ENCODE data around the gene HBZ.
A peak's percentile ranks its signal among the peaks of the same experiment; 100 is the strongest.
"Not testable (repeated sequence)": the region's sequence is repeated elsewhere in the genome, so short reads cannot be mapped to it uniquely, and the experiment has no call there.

HBZ gene

GRCh38 chr16:175011-175949 is 22.8 kb downstream of the HBZ start:
- peaks cover 89 to 93% (median 91%) of the 10 kb centered on the region in 11 experiments for H3K27me3 ChIP-seq
- no peak for TF ChIP-seq Cebpa-rat (IDR thresholded peaks at IDR 0.05)

DNA sequence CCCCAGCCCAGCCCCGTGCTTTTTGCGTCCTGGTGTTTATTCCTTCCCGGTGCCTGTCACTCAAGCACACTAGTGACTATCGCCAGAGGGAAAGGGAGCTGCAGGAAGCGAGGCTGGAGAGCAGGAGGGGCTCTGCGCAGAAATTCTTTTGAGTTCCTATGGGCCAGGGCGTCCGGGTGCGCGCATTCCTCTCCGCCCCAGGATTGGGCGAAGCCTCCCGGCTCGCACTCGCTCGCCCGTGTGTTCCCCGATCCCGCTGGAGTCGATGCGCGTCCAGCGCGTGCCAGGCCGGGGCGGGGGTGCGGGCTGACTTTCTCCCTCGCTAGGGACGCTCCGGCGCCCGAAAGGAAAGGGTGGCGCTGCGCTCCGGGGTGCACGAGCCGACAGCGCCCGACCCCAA is 23.6 kb downstream of the HBZ start:
- not testable (repeated sequence) for H3K9ac ChIP-seq; H3K9me3 ChIP-seq (replicated peaks in 1 of 11); H3K36me3 ChIP-seq; H3K4me2 ChIP-seq; H3K27ac ChIP-seq; H3K4me3 ChIP-seq
- Histone ChIP-seq H4K20me1 (peaks cover 0 to 58% (median 41%) of the 10 kb centered on the region in 11 experiments; a peak in 18 of 22 replicates), H3K4me1 (peaks cover 3 to 18% (median 10%) of the 10 kb centered on the region in 10 experiments; a peak in 18 of 20 replicates), H3K27me3 (peaks cover 89 to 93% (median 91%) of the 10 kb centered on the region in 11 experiments)

More at GRCh38 chr16:175011-175949, 22.8 kb downstream of the HBZ start:
- Histone ChIP-seq H3K9ac (no peak overlapping the region), H3K9me3 (replicated peaks in 1 of 11) (no peaks in the 10 kb centered on the region), H3K4me3 (no peak overlapping the region), H4K20me1 (peaks cover 0 to 51% (median 36%) of the 10 kb centered on the region in 11 experiments; a peak in 16 of 22 replicates), H3K36me3 (no peaks in the 10 kb centered on the region), H3K4me2 (peak overlapping the region in 5 of 11 experiments; percentile 0 to 38 (median 4); a peak in 6 of 22 replicates), H3K4me1 (peaks cover 0 to 13% (median 8%) of the 10 kb centered on the region in 10 experiments; a peak in 9 of 20 replicates), H3K27ac (no peak overlapping the region)

DNA sequence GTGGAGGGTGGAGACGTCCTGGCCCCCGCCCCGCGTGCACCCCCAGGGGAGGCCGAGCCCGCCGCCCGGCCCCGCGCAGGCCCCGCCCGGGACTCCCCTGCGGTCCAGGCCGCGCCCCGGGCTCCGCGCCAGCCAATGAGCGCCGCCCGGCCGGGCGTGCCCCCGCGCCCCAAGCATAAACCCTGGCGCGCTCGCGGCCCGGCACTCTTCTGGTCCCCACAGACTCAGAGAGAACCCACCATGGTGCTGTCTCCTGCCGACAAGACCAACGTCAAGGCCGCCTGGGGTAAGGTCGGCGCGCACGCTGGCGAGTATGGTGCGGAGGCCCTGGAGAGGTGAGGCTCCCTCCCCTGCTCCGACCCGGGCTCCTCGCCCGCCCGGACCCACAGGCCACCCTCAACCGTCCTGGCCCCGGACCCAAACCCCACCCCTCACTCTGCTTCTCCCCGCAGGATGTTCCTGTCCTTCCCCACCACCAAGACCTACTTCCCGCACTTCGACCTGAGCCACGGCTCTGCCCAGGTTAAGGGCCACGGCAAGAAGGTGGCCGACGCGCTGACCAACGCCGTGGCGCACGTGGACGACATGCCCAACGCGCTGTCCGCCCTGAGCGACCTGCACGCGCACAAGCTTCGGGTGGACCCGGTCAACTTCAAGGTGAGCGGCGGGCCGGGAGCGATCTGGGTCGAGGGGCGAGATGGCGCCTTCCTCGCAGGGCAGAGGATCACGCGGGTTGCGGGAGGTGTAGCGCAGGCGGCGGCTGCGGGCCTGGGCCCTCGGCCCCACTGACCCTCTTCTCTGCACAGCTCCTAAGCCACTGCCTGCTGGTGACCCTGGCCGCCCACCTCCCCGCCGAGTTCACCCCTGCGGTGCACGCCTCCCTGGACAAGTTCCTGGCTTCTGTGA is 24.3 kb downstream of the HBZ start, which contains the start of gene HBA1:
Gene HBA1, plus strand, starts transcription at position 204 of the 906 bp plus-strand sequence. Its CDS starts 37 bp downstream, at position 241.
- H3K4me3 ChIP-seq; H3K9ac ChIP-seq; H3K27ac ChIP-seq; H3K36me3 ChIP-seq; H3K9me3 ChIP-seq (replicated peaks in 1 of 11): not testable (repeated sequence)
- Histone ChIP-seq H3K4me1 (peaks cover 6 to 24% (median 15%) of the 10 kb centered on the region in 10 experiments; a peak in 18 of 20 replicates), H4K20me1 (peaks cover 0 to 65% (median 48%) of the 10 kb centered on the region in 11 experiments; a peak in 18 of 22 replicates), H3K4me2 (0 out of 22 replicates have a peak within 1 kb of the TSS, but pooled peaks of 1 of the 11 experiments have one; percentile 38), H3K27me3 (peaks cover 85 to 92% (median 91%) of the 10 kb centered on the region in 11 experiments)

GRCh38 chr16:177394-177822 is 25.0 kb downstream of the HBZ start:
- Histone ChIP-seq H3K4me3 (no peak overlapping the region), H3K4me2 (no peak overlapping the region), H3K27ac (no peak overlapping the region), H3K27me3 (peaks cover 80 to 89% (median 86%) of the 10 kb centered on the region in 11 experiments), H3K4me1 (peaks cover 6 to 24% (median 15%) of the 10 kb centered on the region in 10 experiments; a peak in 18 of 20 replicates), H3K36me3 (no peaks in the 10 kb centered on the region), H3K9me3 (replicated peaks in 1 of 11) (no peaks in the 10 kb centered on the region), H4K20me1 (peaks cover 0 to 72% (median 55%) of the 10 kb centered on the region in 11 experiments; a peak in 19 of 22 replicates), H3K9ac (no peak overlapping the region)
- no peak for TF ChIP-seq Cebpa-rat (IDR thresholded peaks at IDR 0.05)

GRCh38 chr16:177981-178667 is 25.7 kb downstream of the HBZ start:
- peaks cover 0 to 6% (median 0%) of the 10 kb centered on the region in 11 experiments; a peak in 2 of 22 replicates for H3K36me3 ChIP-seq
- peaks cover 79 to 88% (median 85%) of the 10 kb centered on the region in 11 experiments for H3K27me3 ChIP-seq

DNA sequence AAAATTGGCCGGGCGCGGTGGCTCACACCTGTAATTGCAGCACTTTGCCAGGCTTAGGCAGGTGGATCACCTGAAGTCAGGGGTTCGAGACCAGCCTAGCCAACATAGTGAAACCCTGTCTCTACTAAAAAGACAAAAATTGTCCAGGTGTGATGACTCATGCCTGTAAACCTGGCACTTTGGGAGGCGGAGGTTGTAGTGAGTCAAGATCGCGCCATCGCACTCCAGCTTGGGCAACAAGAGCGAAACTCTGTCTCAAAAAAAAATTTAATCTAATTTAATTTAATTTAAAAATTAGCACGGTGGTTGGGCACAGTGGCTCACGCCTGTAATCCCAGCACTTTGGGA is 26.2 kb downstream of the HBZ start:
- Histone ChIP-seq H3K9ac (no peak overlapping the region), H3K4me2 (no peak overlapping the region), H3K27me3 (peaks cover 74 to 82% (median 80%) of the 10 kb centered on the region in 11 experiments), H3K9me3 (replicated peaks in 1 of 11) (no peaks in the 10 kb centered on the region), H3K27ac (no peak overlapping the region), H3K4me3 (no peak overlapping the region), H3K36me3 (peaks cover 0 to 11% (median 0%) of the 10 kb centered on the region in 11 experiments; a peak in 3 of 22 replicates), H3K4me1 (peaks cover 6 to 24% (median 18%) of the 10 kb centered on the region in 10 experiments; a peak in 18 of 20 replicates), H4K20me1 (peaks cover 0 to 81% (median 66%) of the 10 kb centered on the region in 11 experiments; a peak in 19 of 22 replicates)
- no peak for TF ChIP-seq Cebpa-rat (IDR thresholded peaks at IDR 0.05)

More at GRCh38 chr16:177981-178667, 25.7 kb downstream of the HBZ start:
- peaks cover 6 to 24% (median 16%) of the 10 kb centered on the region in 10 experiments; a peak in 18 of 20 replicates for H3K4me1 ChIP-seq
- TF ChIP-seq Cebpa-rat (IDR thresholded peaks at IDR 0.05), result no peak
- no peak overlapping the region for H3K27ac ChIP-seq
- H4K20me1 ChIP-seq, result peaks cover 0 to 79% (median 62%) of the 10 kb centered on the region in 11 experiments; a peak in 19 of 22 replicates
- no peak overlapping the region for H3K4me2 ChIP-seq
- H3K9me3 ChIP-seq (replicated peaks in 1 of 11), result no peaks in the 10 kb centered on the region
- no peak overlapping the region for H3K4me3 ChIP-seq
- H3K9ac ChIP-seq, result no peak overlapping the region

DNA sequence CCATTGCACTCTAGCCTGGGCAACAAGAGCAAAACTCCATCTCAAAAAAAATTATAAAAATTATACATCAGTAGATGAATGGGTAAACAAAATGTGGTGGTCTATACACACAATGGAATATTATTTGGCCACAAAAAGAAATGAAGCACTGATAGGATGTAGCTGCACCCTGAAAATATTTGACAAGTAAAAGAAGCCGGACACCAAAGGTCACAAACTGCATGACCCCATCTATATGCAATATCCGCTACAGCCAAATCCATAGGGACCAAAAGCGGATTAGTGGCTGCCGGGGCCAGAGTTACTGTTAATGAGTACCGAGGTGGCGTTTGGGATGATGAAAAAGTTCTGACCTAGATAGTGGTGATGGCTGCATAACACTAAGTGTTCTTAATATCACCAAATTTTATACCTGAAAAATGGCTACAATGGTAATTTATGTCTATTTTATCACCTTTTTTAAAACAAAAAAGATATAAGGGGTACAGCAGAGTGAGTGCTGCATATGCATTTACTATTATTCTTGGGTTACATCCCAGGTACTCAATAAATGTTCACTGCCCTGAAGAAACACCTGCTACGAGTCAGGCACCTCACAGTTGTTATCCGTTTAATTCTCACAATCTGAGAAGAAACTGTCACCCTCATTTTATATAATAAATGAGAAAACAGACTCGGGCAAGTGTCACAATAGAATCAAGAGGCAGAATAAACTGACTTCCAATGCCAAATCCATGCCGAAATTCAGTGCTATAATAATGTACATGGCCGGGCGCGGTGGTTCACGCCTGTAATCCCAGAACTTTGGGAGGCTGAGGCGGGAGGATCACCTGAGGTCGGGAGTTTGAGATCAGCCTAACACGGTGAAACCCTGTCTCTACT is 27.0 kb downstream of the HBZ start:
- Histone ChIP-seq H3K9me3 (replicated peaks in 1 of 11) (no peaks in the 10 kb centered on the region), H3K4me2 (no peak overlapping the region), H3K36me3 (peaks cover 4 to 19% (median 6%) of the 10 kb centered on the region in 11 experiments; a peak in 15 of 22 replicates), H3K4me1 (peaks cover 6 to 22% (median 18%) of the 10 kb centered on the region in 10 experiments; a peak in 18 of 20 replicates), H3K27me3 (peaks cover 66 to 74% (median 72%) of the 10 kb centered on the region in 11 experiments), H3K4me3 (no peak overlapping the region), H3K27ac (no peak overlapping the region), H3K9ac (no peak overlapping the region), H4K20me1 (peaks cover 0 to 85% (median 71%) of the 10 kb centered on the region in 11 experiments; a peak in 19 of 22 replicates)
- no peak for TF ChIP-seq Cebpa-rat (IDR thresholded peaks at IDR 0.05)

Measured in BLaER1 treated with 17β-estradiol and CSF1 and Interleukin-3, amounts not matched to agents 10 nM and 100 nM (cell line).